ENCODE measurements around the gene MPP3. TPM values are rescaled to one million over a fixed set of nuclear protein-coding genes. Genes with fewer than 3 reads are reported as not detected.

The MPP3 gene
- total RNA-seq, 1 experiment from 2014 or later: 19.5 TPM

DNA sequence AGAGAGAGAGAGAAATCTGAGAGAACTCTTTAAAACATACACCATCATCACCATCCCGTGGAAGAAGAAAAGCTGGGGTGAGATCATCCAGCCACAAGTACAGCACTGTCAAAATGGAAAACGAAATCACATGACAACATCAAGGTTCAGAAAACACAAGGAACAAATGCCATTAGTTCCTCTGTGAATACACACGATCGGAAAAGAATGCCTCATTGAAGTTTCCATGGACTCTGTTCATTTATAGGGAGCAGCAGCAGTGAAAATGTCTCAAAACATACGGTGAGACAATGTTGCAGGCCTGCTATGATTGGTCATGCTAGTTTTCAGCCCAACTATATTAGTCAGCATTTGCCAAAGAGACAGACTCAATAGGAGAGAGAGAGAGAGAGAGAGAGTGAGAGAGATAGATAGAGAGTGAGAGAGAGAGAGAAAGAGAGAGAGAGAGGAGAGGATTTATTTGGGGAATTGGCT is 48.3 kb downstream of the MPP3 start:
- no peak for DNase-seq (ENCODE audit: low read depth, low spot score)
- ChIA-PET CTCF (no interaction called here), POLR2A (no interaction called here), RAD21 (ENCODE audit: low non-redundant PET in 1 of 2, low total read pairs in 2 of 2, uncharacterized antibody in 2 of 2, unreplicated experiment in 2 of 2) (no interaction called here)
- intact Hi-C loops (cut with micrococcal nuclease): no loop called here
- TF ChIP-seq, protein P1, sequence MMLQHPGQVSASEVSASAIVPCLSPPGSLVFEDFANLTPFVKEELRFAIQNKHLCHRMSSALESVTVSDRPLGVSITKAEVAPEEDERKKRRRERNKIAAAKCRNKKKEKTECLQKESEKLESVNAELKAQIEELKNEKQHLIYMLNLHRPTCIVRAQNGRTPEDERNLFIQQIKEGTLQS (IDR thresholded peaks at IDR 0.05): no peak
- TF ChIP-seq TCF7L2 (IDR thresholded peaks at IDR 0.05; ENCODE audit: borderline replicate concordance, extremely low read depth, insufficient read depth, insufficient read length) (no peak), ELF1 (IDR thresholded peaks at IDR 0.05; ENCODE audit: borderline replicate concordance, low read depth) (no peak), CEBPB (IDR thresholded peaks at IDR 0.05; ENCODE audit: low read depth) (no peak), POLR2A (IDR thresholded peaks at IDR 0.05; ENCODE audit: borderline replicate concordance, extremely low read depth, insufficient read depth, insufficient read length) (no peak), EZH2phosphoT487 (IDR thresholded peaks at IDR 0.05; ENCODE audit: borderline replicate concordance) (no peak), FOSL1 (IDR thresholded peaks at IDR 0.05; ENCODE audit: low read depth) (no peak), RAD21 (IDR thresholded peaks at IDR 0.05; ENCODE audit: low read depth) (no peak), YY1 (IDR thresholded peaks at IDR 0.05; ENCODE audit: extremely low read depth, insufficient replicate concordance, low read depth, low read length) (no peak), ZNF274 (IDR thresholded peaks at IDR 0.05; ENCODE audit: low read depth, low read length) (no peak), POLR2AphosphoS5 (IDR thresholded peaks at IDR 0.05; ENCODE audit: low read depth, low read length) (no peak), EZH2 (IDR thresholded peaks at IDR 0.05) (no peak), SIN3A (IDR thresholded peaks at IDR 0.05; ENCODE audit: low read depth) (no peak), CBX3 (IDR thresholded peaks at IDR 0.05; ENCODE audit: low read depth) (no peak), JUND (IDR thresholded peaks at IDR 0.05) (no peak), EGR1 (IDR thresholded peaks at IDR 0.05; ENCODE audit: low read depth) (no peak)
- TF ChIP-seq, protein P2, sequence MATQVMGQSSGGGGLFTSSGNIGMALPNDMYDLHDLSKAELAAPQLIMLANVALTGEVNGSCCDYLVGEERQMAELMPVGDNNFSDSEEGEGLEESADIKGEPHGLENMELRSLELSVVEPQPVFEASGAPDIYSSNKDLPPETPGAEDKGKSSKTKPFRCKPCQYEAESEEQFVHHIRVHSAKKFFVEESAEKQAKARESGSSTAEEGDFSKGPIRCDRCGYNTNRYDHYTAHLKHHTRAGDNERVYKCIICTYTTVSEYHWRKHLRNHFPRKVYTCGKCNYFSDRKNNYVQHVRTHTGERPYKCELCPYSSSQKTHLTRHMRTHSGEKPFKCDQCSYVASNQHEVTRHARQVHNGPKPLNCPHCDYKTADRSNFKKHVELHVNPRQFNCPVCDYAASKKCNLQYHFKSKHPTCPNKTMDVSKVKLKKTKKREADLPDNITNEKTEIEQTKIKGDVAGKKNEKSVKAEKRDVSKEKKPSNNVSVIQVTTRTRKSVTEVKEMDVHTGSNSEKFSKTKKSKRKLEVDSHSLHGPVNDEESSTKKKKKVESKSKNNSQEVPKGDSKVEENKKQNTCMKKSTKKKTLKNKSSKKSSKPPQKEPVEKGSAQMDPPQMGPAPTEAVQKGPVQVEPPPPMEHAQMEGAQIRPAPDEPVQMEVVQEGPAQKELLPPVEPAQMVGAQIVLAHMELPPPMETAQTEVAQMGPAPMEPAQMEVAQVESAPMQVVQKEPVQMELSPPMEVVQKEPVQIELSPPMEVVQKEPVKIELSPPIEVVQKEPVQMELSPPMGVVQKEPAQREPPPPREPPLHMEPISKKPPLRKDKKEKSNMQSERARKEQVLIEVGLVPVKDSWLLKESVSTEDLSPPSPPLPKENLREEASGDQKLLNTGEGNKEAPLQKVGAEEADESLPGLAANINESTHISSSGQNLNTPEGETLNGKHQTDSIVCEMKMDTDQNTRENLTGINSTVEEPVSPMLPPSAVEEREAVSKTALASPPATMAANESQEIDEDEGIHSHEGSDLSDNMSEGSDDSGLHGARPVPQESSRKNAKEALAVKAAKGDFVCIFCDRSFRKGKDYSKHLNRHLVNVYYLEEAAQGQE (IDR thresholded peaks at IDR 0.05; ENCODE audit: low read depth): no peak
- TF ChIP-seq, protein P3, sequence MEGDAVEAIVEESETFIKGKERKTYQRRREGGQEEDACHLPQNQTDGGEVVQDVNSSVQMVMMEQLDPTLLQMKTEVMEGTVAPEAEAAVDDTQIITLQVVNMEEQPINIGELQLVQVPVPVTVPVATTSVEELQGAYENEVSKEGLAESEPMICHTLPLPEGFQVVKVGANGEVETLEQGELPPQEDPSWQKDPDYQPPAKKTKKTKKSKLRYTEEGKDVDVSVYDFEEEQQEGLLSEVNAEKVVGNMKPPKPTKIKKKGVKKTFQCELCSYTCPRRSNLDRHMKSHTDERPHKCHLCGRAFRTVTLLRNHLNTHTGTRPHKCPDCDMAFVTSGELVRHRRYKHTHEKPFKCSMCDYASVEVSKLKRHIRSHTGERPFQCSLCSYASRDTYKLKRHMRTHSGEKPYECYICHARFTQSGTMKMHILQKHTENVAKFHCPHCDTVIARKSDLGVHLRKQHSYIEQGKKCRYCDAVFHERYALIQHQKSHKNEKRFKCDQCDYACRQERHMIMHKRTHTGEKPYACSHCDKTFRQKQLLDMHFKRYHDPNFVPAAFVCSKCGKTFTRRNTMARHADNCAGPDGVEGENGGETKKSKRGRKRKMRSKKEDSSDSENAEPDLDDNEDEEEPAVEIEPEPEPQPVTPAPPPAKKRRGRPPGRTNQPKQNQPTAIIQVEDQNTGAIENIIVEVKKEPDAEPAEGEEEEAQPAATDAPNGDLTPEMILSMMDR (IDR thresholded peaks at IDR 0.05 in 2 of 3, conservative IDR thresholded peaks at IDR 0.05 in 1 of 3; ENCODE audit: borderline replicate concordance in 1 of 3, insufficient read depth in 1 of 3, low read depth in 2 of 3, low read length in 2 of 3): no peak
- no peak for ATAC-seq
- H3K4me1 ChIP-seq (ENCODE audit: control insufficient read depth in 1 of 2, insufficient read depth in 2 of 2, low read length in 2 of 2): peaks cover 0 to 2% of the 10 kb centered on the region in 2 experiments; a peak in 2 of 4 replicates
- no peak overlapping the region for H3K27ac ChIP-seq (ENCODE audit: low read depth, low read length)
- no peak overlapping the region for H3K4me2 ChIP-seq (ENCODE audit: low read length)
- no peak overlapping the region for H3K9ac ChIP-seq (ENCODE audit: low read length)
- H4K20me1 ChIP-seq (ENCODE audit: insufficient read depth): no peaks in the 10 kb centered on the region
- H3K36me3 ChIP-seq (ENCODE audit: control insufficient read depth in 1 of 2, insufficient read depth in 2 of 2, low read length in 2 of 2): no peaks in the 10 kb centered on the region
- no peak overlapping the region for H3K4me3 ChIP-seq (replicated peaks in 1 of 2; ENCODE audit: low read depth in 1 of 2, low read length in 2 of 2)
- H2AFZ ChIP-seq (ENCODE audit: low read depth, low read length, poor library complexity, severe bottlenecking): no peak overlapping the region
- no TSS peak for BruUV-seq (replicated peaks)
- H3K79me2 ChIP-seq (ENCODE audit: insufficient read depth, low read length): no peaks in the 10 kb centered on the region
- no peaks in the 10 kb centered on the region for H3K27me3 ChIP-seq (ENCODE audit: insufficient read depth, low read length)
- no peaks in the 10 kb centered on the region for H3K9me3 ChIP-seq (ENCODE audit: control insufficient read depth in 1 of 2, insufficient read depth in 1 of 2, low read depth in 1 of 2, low read length in 2 of 2)
- no peaks in the 10 kb centered on the region for H3K9me2 ChIP-seq (ENCODE audit: insufficient read depth)
